HG02571 (cell line): ENCODE measurements around the gene SNX9.
"Not testable (repeated sequence)": the region's sequence is repeated elsewhere in the genome, so short reads cannot be mapped to it uniquely, and the experiment has no call there.

Experiments used
- ATAC-seq: cut with Tn5 transposase; IDR thresholded peaks from one replicate; pipeline ENCODE4 v1.9.1; 2021; ENCODE audit warnings: mild to moderate bottlenecking, moderate library complexity; ENCODE audit not compliant: unreplicated experiment

SNX9 gene

GRCh38 chr6:157946865-157947532 lies 124.0 kb downstream of the SNX9 start:
- no peak for ATAC-seq

GRCh38 chr6:157950899-157951298 lies 127.9 kb downstream of the SNX9 start:
- not testable (repeated sequence) for ATAC-seq

GRCh38 chr6:157951828-157952227 lies 128.8 kb downstream of the SNX9 start:
- ATAC-seq: no peak

GRCh38 chr6:157952861-157953351 lies 129.9 kb downstream of the SNX9 start:
- ATAC-seq: no peak

- no peak for ATAC-seq
These were observed 130.6 kb downstream of the SNX9 start for GRCh38 chr6:157953580-157954091.

- no peak for ATAC-seq
These were observed 131.4 kb downstream of the SNX9 start for GRCh38 chr6:157954150-157955117.

- no peak for ATAC-seq
These were observed 132.6 kb downstream of the SNX9 start for GRCh38 chr6:157955675-157956074.

- ATAC-seq: no peak
These were observed 133.2 kb downstream of the SNX9 start for GRCh38 chr6:157956171-157956730.

- ATAC-seq: no peak
These were observed 136.6 kb downstream of the SNX9 start for GRCh38 chr6:157959451-157960227.

GRCh38 chr6:157961153-157961831 lies 138.2 kb downstream of the SNX9 start:
- no peak for ATAC-seq

- no peak for ATAC-seq
These were observed 139.0 kb downstream of the SNX9 start for GRCh38 chr6:157961832-157962575.

- no peak for ATAC-seq
These were observed 139.7 kb downstream of the SNX9 start for GRCh38 chr6:157962601-157963302.

GRCh38 chr6:157964100-157964499 lies 141.1 kb downstream of the SNX9 start:
- no peak for ATAC-seq

GRCh38 chr6:157965387-157965786 lies 142.3 kb downstream of the SNX9 start:
- no peak for ATAC-seq

- ATAC-seq: no peak
These were observed 143.5 kb downstream of the SNX9 start for GRCh38 chr6:157966589-157966977.

GRCh38 chr6:157967020-157967419 lies 144.0 kb downstream of the SNX9 start:
- no peak for ATAC-seq

- no peak for ATAC-seq
These were observed 144.4 kb downstream of the SNX9 start for GRCh38 chr6:157967486-157967885.

- not testable (repeated sequence) for ATAC-seq
These were observed 149.1 kb downstream of the SNX9 start for GRCh38 chr6:157972177-157972576.
